NCI-H1092 treated with DMSO at 0.1 percent for 48 hours (cell line): Measurements from ENCODE around the gene MRPS26.
"Not testable (repeated sequence)": the region's sequence is repeated elsewhere in the genome, so short reads cannot be mapped to it uniquely, and the experiment has no call there.

Source experiments
- DNase-seq: peaks from one replicate; lab custom pipeline; 2025; lab: John Stamatoyannopoulos, UW

MRPS26 gene

GRCh38 chr20:3045816-3046676 lies at the start of gene MRPS26:
TSS of gene MRPS26 (plus strand) at chr20:3046052. CDS start at chr20:3046069, 17 bp downstream.
- DNase-seq, result peak; percentile 81

- DNase-seq, result no peak
These were observed 47.1 kb upstream of the MRPS26 start for GRCh38 chr20:2998728-2999127.

- DNase-seq, result peak; percentile 33
These were observed 44.9 kb upstream of the MRPS26 start for GRCh38 chr20:3000852-3001523.

GRCh38 chr20:3003416-3003815 lies 42.4 kb upstream of the MRPS26 start:
- DNase-seq, result no peak

- no peak for DNase-seq
These were observed 34.7 kb upstream of the MRPS26 start for GRCh38 chr20:3010985-3011723.

GRCh38 chr20:3011752-3012151 lies 34.1 kb upstream of the MRPS26 start:
- DNase-seq, result no peak

GRCh38 chr20:3013771-3014170 lies 32.1 kb upstream of the MRPS26 start:
- no peak for DNase-seq

GRCh38 chr20:3014179-3014578 lies 31.7 kb upstream of the MRPS26 start:
- DNase-seq, result no peak

- DNase-seq, result no peak
These were observed 31.2 kb upstream of the MRPS26 start for GRCh38 chr20:3014662-3015061.

GRCh38 chr20:3015302-3015701 lies 30.6 kb upstream of the MRPS26 start:
- DNase-seq, result not testable (repeated sequence)

- DNase-seq, result no peak
These were observed 24.5 kb upstream of the MRPS26 start for GRCh38 chr20:3021327-3021726.

GRCh38 chr20:3021777-3022176 lies 24.1 kb upstream of the MRPS26 start:
- no peak for DNase-seq

- not testable (repeated sequence) for DNase-seq
These were observed 23.0 kb upstream of the MRPS26 start for GRCh38 chr20:3022559-3023490.

- DNase-seq, result no peak
These were observed 17.9 kb upstream of the MRPS26 start for GRCh38 chr20:3027987-3028386.

GRCh38 chr20:3031524-3032147 lies 14.2 kb upstream of the MRPS26 start:
- no peak for DNase-seq

- DNase-seq, result no peak
These were observed 13.2 kb upstream of the MRPS26 start for GRCh38 chr20:3032624-3033023.

- no peak for DNase-seq
These were observed 8.2 kb upstream of the MRPS26 start for GRCh38 chr20:3037654-3038053.

GRCh38 chr20:3038454-3038853 lies 7.4 kb upstream of the MRPS26 start:
- no peak for DNase-seq

GRCh38 chr20:3039426-3039825 lies 6.4 kb upstream of the MRPS26 start:
- DNase-seq, result no peak

GRCh38 chr20:3040086-3040485 lies 5.8 kb upstream of the MRPS26 start:
- DNase-seq, result no peak

- peak; percentile 24 for DNase-seq
These were observed 3.9 kb upstream of the MRPS26 start for GRCh38 chr20:3041854-3042409.
